HG03460 (cell line): ENCODE results near the gene TMEM11.
"Not testable (repeated sequence)": the region's sequence is repeated elsewhere in the genome, so short reads cannot be mapped to it uniquely, and the experiment has no call there.

Source experiments
- ATAC-seq: cut with Tn5 transposase; IDR thresholded peaks from one replicate; pipeline ENCODE4 v1.9.1; 2021; ENCODE audit not compliant: unreplicated experiment

The TMEM11 gene

DNA sequence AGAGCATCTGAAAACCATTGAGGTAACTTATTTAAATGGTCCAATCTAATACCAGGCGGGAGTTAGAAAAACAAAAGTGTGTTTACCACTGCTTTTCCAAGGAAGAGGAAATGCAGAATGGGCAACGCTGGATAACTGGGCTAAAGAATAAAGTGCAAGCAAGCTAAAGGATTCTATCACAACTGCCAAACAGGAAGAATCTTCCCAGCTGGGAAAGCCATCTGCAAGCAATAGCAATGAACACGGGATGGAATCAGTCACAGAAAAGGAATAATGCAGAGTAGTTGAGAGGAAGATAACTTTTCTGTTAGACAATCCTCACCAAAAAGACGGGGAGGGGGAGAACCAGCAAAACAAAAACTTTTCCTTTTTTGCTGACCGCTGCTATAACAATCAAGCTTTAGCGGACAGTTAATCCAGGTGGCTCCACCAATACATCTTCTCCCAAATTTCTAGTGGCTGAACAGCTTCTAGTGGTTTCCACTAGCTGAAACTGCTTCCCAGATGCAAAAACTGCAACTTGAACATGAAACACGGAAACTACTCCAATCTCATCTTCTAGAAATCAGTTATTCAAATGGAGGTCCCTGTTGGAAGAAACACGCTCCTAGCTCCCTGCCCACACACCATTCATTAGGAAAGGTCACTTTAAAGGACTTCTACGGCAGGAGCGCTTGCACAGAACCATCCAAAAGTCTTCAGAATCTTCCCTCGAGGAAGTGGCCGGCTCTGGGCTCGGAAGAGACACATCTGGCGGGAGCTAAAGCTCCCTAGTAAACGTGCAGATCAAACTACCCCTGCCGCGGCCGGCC lies 929 bp downstream of the TMEM11 start:
- ATAC-seq, result no peak

DNA sequence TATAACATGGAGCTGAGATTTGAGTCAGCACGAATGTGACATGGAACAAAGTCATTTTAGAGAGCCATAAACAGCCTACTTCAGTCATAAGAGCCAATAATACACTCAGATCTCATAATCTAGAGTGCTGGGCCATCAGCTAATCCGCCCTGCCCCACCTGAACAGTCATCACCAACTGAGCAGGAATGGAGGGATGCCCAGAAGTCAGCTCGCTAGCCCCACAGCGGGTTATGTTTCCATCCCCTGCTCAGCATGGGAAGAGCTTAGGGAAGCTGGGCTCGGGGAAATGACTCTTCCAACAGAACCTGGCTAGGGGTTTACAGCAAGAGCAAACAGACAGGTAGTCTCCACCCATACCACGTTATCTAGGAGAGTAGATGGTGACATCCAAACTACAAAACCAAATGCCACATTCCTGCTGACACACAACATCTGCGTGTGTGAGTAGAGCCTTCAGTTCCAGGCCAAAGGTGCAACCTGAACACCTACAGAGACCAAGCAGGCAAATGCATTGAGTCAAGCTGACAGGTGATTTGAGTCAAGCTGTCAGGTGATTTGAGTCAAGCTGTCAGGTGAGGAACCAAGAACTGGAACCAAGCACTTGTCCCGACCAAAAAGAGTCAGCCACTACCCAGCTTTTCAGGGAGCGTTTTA lies 2.0 kb downstream of the TMEM11 start:
- no peak for ATAC-seq

DNA sequence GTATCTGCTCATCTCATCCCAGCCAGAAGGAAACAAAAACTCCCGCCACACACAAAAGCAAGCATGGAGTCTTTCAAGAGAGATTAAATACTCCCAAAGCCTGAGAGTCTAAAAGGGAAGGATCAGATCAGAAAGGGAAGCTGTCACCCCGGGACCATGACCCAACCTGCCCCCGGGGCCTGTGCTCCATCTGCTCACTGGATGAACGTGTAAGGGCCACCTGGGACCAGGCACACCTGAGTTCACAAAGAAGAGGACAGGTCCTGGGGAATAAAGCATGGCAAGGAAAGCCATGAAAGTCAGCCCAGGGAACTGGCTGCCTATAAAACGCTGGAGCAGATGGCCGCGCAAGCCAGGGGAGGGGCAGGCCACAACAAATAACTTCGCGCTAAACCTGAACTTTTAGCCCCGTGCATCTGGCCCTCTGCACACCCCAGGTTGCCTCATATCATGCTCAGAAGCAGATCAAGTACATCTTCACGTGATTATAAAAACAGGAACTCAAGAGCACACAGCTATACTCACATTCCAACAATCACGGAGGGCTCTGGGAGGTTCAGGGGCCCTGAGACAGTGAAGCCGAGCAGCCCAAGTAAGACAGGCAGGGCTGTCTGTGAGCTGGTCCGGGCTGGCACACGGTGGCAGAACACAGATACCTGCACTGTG lies 3.4 kb downstream of the TMEM11 start:
- ATAC-seq, result no peak

DNA sequence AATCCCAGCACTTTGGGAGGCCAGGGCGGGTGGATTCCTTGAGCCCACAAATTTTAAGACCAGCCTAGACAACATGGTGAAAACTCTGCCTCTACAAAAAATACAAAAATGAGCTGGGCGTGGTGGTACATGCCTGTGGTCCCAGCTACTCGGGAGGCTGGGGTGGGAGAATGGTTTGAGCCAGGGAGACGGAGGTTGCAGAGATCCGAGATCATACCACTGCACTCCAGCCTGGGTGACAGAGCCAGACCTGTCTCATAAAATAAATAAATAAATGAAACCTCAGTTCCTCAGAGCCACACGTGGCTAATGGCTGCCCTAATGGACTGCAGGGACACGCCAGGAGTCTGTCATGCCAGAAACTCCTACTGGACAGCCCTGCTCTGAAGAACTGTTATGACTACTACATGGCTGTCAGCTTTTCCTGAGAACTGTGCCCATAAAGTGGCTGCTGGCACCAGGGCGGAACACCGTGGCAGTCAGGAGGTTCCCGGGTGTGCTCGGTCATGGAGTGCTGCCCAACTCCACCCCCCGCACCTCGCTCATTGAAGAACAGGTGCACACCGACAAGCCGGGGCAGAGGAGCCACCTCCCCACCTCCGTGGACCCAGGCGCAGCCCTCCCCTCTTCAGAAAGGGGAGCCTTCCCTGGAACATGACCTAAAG lies 4.3 kb downstream of the TMEM11 start:
- ATAC-seq, result no peak

DNA sequence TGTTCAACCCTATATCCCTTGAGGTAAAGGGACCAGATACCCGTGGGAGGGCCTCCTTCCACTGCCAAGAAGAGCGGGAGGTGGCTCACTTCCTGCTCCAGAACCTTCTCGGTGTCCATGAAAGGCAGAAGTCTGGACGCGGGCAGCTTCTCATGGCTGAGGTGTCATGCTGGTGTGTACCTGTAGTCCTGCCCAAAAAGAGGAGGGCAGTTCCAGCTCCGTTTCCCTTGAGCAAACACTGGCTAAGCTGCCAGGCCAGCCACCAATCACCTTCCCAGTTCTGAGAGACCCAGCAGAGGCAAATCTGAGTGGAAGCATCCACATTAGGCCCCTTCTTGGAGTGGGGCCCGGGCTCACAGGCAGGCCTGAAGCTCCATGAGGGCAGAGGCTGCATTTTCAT lies 5.6 kb downstream of the TMEM11 start:
- ATAC-seq, result no peak

DNA sequence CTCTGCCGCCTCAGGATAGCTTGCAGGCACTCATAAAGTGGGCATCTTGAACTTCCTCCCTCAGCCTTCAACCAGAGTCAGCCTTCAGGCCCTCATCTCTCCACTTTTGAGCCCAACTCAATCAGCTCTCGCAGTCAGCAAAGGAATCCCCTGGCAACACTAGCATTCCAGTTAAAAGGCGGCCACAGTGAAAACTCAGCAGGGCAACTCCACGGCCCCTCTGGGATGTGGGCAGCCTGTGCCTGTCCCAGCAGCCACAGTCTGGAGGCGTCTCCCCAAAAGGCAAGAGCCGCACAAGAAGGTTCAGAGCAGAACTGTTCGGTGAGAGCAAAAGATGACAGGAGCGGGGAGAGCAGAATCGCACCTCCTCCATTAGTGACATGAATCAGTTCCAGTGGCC lies 9.0 kb downstream of the TMEM11 start:
- ATAC-seq, result no peak

DNA sequence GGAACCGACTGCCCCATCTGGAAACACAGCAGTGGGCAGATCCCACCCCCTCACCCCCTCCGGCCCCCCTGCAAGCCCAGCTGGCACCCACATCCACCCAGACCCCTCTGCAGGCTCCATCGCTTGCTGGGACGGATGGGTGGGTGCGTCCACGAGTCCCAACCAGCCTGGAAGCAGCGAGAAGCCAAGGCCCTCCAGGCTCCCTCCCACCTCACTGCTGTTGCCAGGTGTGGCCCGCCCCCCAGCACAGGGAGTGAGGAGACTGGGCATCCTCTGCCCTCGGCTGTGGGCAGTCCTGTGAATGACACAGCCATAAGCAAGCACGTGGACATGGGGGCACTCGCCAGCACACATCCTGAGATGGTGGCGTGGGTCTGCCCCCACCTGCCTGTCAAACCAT lies 11.4 kb downstream of the TMEM11 start:
- ATAC-seq, result no peak

DNA sequence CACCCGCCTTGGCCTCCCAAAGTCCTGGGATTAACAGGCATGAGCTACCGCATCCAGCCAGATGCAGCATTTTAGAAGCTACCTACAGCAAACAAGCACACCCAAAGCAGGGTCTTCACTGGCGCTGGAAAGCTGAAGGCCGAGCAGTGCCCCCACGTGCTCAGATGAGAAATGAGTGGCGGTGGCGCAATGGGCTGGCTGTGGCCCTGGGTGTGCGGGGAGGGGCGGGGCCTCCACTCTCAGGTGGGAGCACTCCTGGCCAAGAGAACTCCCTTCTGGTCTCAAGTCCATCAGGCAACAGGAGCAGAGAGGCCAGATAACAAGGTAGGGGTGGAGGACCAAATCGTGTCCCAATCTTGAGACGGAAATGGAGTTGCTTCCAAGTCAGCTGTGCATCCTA lies 12.1 kb downstream of the TMEM11 start:
- no peak for ATAC-seq

DNA sequence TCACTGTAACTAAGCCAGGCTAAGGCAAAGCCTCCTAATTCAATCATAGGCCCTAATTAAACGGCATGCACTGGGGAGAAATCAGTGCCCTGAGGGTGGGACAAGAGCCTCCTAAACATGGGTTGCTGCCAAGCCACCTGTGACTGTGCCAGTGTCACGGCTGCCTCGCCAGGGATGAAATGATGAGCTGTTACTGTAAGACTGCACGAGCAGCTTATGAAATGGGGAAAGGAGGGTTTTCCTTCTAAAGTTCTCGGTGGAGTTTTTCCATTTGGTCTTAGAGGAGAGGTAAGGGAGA lies 12.7 kb downstream of the TMEM11 start:
- no peak for ATAC-seq

DNA sequence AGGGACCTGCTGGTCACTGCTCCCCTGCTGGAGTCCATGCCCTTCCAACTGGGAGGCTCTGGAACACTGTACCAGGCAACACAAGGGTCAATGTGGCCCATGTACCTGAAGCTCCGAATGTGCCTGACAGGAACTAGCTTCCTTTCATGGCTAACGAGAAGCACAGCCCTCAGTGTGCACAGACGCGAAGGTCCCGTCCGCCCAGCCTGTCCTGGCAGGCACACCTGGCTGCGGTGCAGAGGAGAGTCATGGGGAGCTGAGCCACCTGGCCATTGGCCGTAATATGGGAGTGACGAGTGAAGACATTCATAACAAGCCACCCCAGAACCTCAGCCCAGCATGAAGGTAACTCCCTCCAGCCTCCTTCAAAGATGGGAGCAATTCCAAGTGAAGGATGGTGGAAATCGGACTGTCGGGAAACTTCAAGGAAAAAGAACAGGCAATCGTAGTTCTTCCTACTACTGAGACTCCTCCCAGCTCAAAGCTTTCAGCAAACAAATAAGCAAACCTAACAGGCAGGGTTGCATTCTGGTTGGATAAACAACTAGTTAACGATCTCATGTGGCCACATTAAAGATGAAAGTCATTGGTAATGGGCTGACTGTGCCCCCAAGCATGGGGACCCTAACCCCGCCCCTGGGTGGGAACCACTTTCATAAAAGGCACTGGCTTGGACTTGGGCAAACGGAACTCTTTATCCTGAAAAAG lies 13.2 kb downstream of the TMEM11 start:
- ATAC-seq, result no peak

DNA sequence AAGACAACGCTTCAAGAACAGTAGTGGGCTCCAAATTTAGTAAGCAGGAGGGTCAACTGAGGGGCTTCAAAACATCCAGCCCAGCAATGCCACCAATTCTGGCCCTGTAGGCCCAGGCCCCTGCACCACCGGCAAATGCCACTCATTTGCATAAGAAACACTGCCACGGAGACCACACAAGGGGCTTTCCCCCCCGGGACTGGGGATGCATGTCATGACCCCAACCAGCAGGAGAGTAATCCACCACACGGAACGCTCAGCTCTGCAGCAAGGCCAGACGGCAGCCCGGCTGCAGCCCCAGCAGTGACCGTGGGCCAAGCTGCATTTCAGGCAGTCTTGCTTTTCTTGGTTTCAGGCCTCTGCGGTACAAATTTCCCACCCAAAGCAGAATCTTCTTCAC lies 14.1 kb downstream of the TMEM11 start:
- ATAC-seq, result no peak

DNA sequence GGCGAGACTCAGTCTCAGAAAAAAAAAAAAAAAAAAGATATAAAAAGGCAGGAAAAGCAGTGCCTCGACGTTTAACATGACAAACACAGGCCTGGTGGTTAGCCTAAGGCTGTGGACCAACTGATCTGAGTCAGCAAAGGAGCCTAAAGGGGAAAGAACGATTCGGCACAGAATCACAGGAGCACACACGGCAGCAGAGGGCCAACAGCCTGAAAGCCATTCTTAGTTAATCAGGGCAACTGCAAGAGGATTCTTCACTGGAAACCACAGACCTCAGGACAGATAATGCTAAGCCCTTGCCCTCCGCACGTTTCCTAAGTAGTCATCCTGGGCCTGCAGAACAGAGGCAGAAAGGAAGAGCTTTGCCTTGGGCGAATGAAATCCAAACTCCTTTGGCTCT lies 14.7 kb downstream of the TMEM11 start:
- ATAC-seq, result no peak

DNA sequence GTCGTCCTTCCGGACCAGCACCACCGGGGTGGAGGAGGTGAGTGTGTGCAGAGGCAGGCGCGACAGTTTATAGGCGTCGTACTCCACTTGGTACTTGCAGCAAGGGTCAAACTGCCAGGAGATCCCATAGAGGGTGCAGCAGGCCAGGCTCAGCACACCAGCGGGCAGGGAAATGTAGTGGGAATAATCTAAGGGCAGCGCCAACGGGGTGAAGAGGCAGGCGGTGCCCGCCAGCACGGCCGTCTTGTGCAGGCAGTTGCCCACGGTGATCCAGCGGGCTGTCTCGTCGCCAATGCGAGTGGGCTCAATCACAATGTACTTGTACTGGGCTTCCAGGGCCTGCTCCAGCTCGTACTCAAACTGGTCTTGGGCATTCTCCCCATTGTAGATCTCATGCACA lies 15.6 kb downstream of the TMEM11 start:
- no peak for ATAC-seq

DNA sequence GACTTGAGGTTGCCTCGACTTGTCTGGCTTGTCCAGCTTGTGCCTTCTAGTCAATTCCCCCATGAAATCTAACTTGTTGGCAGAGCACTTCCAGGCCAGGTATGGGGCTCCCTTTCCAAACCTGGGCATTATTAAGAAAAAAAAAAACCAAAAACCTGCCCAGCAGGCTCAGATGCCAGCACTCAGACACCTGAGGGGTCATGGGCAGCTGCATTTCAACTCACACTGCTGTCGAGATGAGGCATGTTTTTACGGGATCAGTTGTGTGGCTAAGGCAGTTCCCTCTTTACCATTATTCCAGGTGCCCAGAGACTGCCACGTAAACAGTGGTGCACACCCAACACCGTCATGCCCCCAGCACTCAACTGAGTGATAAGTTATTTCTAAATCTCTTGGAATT lies 17.8 kb downstream of the TMEM11 start:
- no peak for ATAC-seq

DNA sequence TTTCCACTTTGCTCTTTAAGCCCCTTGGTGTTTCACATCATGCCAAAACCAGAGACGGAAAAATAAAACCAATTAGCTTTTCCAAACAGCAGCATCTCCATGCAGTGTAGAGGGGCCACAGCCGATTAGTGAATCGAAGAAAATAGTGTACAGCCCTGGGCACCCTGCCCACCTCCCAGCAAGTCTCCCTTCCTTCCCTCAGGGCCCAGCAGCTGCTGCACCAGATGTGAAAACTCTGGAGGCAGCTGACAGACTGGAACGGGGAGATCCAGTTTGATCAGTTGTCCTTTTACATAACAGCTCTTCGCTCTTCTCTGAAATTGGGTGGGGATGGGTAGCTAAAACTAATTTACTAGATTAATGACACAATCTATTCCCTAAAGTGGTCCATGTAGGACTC lies 19.3 kb downstream of the TMEM11 start:
- ATAC-seq, result no peak

DNA sequence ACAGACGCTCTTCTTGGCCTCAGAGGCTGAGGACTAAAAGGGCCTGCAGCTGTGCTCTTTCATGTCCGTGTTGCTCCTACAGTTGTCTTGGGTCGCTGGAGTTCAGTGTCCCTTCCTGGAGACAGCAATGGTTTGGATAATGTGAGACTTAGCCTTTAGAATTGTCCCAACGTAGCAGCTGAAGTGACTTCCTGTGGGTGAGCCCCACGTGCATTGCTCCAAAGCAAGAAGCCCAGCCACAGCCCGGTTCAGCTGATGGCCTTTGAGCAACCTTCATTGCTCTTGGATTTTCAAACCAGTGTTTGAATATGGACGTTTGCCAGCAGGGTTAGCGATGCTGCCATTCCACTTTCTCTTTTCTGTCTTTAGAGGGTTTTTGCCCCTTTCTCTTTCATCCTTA lies 19.7 kb downstream of the TMEM11 start:
- no peak for ATAC-seq

DNA sequence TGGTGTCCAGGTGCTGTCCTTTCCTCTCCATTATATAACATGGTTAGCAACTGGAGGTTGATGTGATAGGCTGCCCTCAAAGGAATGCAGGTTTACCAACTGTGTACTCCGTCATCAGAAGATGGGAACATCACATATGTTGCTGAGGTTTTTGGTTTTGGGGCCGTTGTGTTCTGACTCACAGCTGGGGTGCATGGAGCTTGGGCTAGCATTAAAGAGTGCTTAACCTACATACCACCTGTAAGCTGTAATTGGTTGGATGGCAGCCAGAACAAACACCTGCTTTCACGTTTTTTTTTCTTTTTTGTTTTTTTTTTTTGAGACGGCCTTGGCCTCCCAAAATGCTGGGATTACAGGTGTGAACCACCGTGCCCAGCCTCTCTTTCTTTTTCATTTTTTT lies 20.9 kb downstream of the TMEM11 start:
- no peak for ATAC-seq

DNA sequence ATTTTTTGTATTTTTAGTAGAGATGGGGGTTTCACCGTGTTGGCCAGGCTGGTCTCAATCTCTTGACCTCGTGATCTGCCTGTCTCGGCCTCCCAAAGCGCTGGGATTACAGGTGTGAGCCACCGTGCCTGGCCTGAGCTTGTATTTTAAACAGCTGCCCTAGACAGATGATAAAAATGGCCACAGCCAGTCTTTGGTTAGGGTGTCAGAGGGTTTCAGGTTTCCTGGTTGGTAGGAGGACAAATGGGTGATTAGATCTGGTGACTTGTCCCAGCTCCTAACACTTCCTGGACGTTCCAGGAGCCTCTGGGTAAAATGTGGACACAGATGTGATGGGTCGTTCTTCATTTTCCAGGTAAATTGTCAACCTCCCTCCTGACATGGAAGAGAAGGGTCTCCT lies 21.5 kb downstream of the TMEM11 start:
- ATAC-seq, result not testable (repeated sequence)

DNA sequence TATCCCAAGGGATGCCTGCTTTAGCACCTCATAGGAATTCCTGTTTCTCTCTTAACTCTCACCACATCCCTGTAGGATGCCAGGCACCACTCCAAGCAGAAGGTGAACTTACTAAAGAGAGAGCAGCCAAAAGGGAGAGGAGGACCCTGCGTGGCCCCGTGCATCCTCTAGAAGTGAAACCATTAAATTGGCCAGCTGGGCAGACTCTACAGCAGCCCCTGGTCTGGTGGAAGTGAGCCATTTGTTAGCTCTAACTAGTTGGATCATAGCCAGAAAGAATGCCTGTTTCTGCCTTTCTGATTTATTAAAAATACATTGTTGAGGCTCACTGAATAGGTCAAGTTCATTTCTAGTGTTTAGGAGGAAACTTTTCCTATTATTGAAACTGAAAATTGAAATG lies 22.3 kb downstream of the TMEM11 start:
- no peak for ATAC-seq

DNA sequence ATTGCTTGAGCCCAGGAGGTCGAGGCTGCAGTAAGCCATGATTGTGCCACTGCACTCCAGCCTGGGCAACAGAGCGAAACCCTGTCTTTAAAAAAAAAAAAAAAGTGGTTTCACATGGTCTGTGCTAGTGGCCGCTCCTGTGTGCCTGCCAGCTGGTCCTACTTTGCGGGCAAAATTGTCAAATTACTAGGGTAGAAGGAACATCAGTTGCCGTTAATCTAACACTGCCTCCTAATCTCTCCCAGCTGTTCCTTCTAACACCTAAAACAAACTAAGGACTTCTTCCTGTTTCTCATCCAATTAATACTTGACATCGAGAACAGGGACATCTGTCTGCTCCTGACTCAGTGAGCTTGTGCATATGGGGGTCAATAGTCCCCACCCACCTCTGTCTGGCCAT lies 23.9 kb downstream of the TMEM11 start:
- ATAC-seq, result no peak

DNA sequence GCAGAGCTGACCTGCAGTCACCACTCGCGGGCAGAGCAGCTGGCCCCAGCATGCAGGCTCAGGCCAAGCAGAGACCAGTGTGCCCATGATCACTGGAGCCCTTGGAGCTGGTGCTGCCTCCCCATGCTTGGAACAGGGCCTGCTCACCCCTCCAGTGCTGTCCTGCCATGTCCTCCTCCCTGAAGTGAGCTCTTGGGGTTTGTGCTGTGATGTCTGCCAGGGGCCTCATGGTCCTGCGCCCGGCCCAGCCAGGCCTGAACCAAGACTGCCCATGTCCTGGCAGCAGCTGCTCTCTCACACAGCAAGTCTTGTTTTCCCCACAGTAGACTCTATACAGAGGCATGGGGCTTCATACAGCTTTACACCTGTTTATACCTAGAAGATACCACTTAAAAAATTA lies 24.6 kb downstream of the TMEM11 start:
- no peak for ATAC-seq
